ENCODE measurements around the gene CECR2. TPM values are rescaled to one million over a fixed set of nuclear protein-coding genes. Genes with fewer than 3 reads are reported as not detected.

Gene CECR2
- total and polyA plus RNA-seq, 12 donors: 1.1 to 9.1 (median 6.3) TPM

DNA sequence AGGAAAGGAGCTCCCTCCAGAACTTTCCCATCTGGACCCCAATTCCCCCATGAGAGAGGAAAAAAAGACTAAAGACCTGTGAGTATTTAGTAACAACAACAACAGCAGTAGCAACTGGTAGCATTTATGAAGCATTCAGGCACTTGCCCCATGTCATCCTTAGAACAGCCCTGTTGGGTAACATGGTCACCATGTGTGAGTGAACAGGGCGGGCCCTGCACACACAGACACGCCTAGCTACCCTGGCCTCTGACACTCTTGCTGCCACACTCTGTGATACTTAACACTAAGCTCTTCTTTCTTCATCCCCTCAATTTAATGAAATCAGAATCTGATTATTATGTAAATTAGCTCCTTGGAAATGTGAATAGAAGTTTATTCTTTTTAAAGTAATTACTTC is 167.9 kb downstream of the CECR2 start:
- 98 to 99% methylated on average over 2 of the region's 2 CpGs for WGBS, 2 donors
- Histone ChIP-seq H3K27me3 (no peaks in the 10 kb centered on the region), H3K4me1 (no peaks in the 10 kb centered on the region), H3K36me3 (peaks cover 0 to 51% (median 0%) of the 10 kb centered on the region in 9 donors), H3K27ac (no peak overlapping the region), H3K9me3 (no peaks in the 10 kb centered on the region), H3K4me3 (no peak overlapping the region)
- TF ChIP-seq CTCF (IDR thresholded peaks at IDR 0.05): no peak
- ATAC-seq (no peak), DNase-seq (no peak)
- intact Hi-C loops (cut with DNase I): no loop called here

GRCh38 chr22:17540481-17540880 is 171.2 kb downstream of the CECR2 start:
- Histone ChIP-seq H3K27me3 (no peaks in the 10 kb centered on the region), H3K27ac (no peak overlapping the region), H3K9me3 (no peaks in the 10 kb centered on the region), H3K4me1 (no peaks in the 10 kb centered on the region), H3K36me3 (peaks cover 0 to 69% (median 0%) of the 10 kb centered on the region in 9 donors), H3K4me3 (no peak overlapping the region)
- WGBS, 2 donors: 86 to 88% methylated on average over 15 of the region's 15 CpGs
- intact Hi-C loops (cut with DNase I): no loop called here
- DNase-seq (no peak), ATAC-seq (no peak)
- no peak for TF ChIP-seq CTCF (IDR thresholded peaks at IDR 0.05)

GRCh38 chr22:17541476-17541875 is 172.2 kb downstream of the CECR2 start:
- Histone ChIP-seq H3K4me1 (no peaks in the 10 kb centered on the region), H3K9me3 (no peaks in the 10 kb centered on the region), H3K27ac (no peak overlapping the region), H3K4me3 (no peak overlapping the region), H3K27me3 (no peaks in the 10 kb centered on the region), H3K36me3 (peaks cover 0 to 69% (median 0%) of the 10 kb centered on the region in 9 donors)
- 86 to 90% methylated on average over 7 of the region's 7 CpGs for WGBS, 2 donors
- ATAC-seq (no peak), DNase-seq (no peak)
- intact Hi-C loops (cut with DNase I): no loop called here
- TF ChIP-seq CTCF (IDR thresholded peaks at IDR 0.05): no peak

GRCh38 chr22:17542452-17542851 is 173.2 kb downstream of the CECR2 start:
- intact Hi-C loops (cut with DNase I): no loop called here
- H3K27ac ChIP-seq: no peak overlapping the region
- 92 to 95% methylated on average over 14 of the region's 14 CpGs for WGBS, 2 donors
- H3K4me1 ChIP-seq: no peaks in the 10 kb centered on the region
- no peaks in the 10 kb centered on the region for H3K9me3 ChIP-seq
- H3K27me3 ChIP-seq: no peaks in the 10 kb centered on the region
- H3K4me3 ChIP-seq: no peak overlapping the region
- TF ChIP-seq CTCF (IDR thresholded peaks at IDR 0.05): no peak
- peaks cover 0 to 61% (median 0%) of the 10 kb centered on the region in 9 donors for H3K36me3 ChIP-seq
- DNase-seq (no peak), ATAC-seq (no peak)
